ENCODE results near the gene CDON. TPM values are rescaled to one million over a fixed set of nuclear protein-coding genes. Genes with fewer than 3 reads are reported as not detected.

CDON gene
- polyA plus RNA-seq, 2 of the 4 experiments (the other 2 are of a cell fraction): 1.7 to 5.6 TPM

DNA sequence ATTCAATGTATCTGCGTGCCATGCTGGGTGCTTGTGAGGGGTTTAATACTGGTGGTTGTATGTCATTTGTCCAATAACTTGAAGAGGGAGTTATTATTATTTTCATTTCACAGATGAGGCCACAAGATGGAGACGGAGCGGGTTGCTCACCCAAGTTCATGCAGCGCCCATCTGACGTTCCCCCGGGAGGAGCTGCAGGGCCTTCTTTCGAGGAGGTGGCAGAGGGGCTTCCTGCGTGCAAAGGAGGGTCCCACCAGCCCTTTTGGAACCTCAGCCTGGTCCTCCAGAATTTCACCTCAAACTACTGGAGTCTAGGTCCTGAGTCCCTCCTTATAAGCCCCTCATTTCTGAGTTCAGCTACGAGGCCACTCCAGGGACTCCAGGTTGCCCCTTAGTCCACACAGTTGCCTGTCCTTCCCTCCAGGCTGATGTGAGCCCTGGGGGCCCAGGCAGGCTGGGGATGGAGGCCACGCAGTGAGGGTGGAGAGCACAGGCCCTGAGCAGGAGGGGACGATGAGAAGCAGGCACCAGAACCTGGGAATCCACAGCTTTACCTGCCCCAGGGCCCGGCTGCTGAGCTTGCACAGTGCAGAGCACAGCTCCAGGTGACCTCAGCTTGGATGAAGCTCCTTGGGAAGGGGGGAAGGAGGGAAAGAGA is 119.8 kb downstream of the CDON start:
- CTCF ChIA-PET: interaction anchor here (0.7 to 6.7 kb wide), 13 partner anchors 11 to 363 kb away, joined by 3 to 38 read pairs (median 4); partner anchors contain the start of gene CDON
- 78% methylated on average over 12 of the region's 12 CpGs for WGBS (ENCODE audit: missing lambda C conversion rate)
- no peak for FAIRE-seq

DNA sequence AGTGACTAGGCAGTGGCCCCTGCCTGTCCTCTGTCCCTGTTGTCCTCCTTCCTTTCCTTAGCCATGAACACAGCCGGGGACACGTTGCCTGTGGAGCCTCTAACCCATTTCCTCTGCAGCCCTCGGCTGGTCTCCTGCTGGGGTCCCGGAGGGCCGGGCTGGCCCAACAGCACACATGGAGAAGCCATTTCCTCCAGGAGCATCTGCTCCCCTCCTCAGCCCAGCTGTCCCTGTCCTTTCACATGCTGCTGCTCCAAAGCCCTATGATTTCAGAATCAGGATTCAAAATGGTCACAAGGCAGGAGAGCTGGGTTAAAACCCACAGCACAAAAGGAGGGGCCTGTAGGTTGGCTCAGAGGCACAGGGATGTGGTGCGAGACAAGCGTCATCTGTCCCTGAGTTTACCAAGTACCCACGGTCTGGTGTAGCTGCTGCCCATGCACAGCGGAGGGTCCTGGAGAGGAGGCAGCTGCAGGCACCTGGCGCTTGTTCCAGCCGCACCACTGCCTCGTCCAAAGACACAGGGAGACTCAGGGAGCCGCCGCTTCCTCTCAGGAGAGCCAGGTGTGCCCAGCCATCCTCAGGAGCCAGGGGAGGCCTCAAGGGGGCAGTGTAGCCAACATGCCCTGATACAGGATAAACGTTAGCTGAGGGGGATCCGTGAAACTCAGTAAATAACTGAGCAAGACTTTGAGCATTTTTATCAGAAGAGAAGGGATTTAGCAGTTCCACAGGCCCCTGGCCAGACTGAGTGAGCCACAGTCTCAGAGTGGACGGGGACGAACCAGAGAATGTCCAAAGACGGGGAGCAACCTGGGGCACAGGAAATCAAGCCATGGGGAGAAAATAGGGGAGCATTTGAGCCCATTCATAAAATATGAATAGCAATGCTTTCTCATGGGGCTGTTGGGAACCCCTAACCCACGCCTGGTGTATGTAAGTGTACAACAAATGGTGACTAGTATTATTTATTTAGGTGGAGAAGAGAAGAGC is 120.8 kb downstream of the CDON start:
- ATAC-seq (peak; percentile 86 to 96), FAIRE-seq (no peak), DNase-seq (ENCODE audit: low read depth in 1 of 2, low spot score in 1 of 2) (peak; percentile 28 to 55)
- ChIA-PET CTCF (interaction anchor here (0.7 to 6.7 kb wide), 20 partner anchors 10 to 256 kb away, joined by 3 to 38 read pairs (median 4); partner anchors contain the start of gene CDON), POLR2A (no interaction called here)
- Histone ChIP-seq H3K4me2 (peak overlapping the region; percentile 37; the same call in 2 of the 3 replicates), H3K4me3 (no peak overlapping the region), H3K9me3 (no peaks in the 10 kb centered on the region), H3K4me1 (no peaks in the 10 kb centered on the region), H3K27ac (no peak overlapping the region)
- WGBS (ENCODE audit: missing lambda C conversion rate): 36% methylated on average over 18 of the region's 20 CpGs
- TF ChIP-seq, protein P1, sequence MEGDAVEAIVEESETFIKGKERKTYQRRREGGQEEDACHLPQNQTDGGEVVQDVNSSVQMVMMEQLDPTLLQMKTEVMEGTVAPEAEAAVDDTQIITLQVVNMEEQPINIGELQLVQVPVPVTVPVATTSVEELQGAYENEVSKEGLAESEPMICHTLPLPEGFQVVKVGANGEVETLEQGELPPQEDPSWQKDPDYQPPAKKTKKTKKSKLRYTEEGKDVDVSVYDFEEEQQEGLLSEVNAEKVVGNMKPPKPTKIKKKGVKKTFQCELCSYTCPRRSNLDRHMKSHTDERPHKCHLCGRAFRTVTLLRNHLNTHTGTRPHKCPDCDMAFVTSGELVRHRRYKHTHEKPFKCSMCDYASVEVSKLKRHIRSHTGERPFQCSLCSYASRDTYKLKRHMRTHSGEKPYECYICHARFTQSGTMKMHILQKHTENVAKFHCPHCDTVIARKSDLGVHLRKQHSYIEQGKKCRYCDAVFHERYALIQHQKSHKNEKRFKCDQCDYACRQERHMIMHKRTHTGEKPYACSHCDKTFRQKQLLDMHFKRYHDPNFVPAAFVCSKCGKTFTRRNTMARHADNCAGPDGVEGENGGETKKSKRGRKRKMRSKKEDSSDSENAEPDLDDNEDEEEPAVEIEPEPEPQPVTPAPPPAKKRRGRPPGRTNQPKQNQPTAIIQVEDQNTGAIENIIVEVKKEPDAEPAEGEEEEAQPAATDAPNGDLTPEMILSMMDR (IDR thresholded peaks at IDR 0.05): peak; percentile 57
- peak; percentile 52 to 59 for TF ChIP-seq RAD21 (conservative IDR thresholded peaks at IDR 0.05 in 1 of 2, IDR thresholded peaks at IDR 0.05 in 1 of 2)
- no peak for TF ChIP-seq NFE2L2 (conservative IDR thresholded peaks at IDR 0.05; ENCODE audit: low read length)
- TF ChIP-seq EP300 (IDR thresholded peaks at IDR 0.05): no peak
- no peak for TF ChIP-seq EHF (CRISPR knock-in tag; IDR thresholded peaks at IDR 0.05)
- TF ChIP-seq SMC3 (IDR thresholded peaks at IDR 0.05): peak; percentile 57; the same call in 2 of the 3 replicates
- TF ChIP-seq EHMT2 (IDR thresholded peaks at IDR 0.05; ENCODE audit: low read depth): no peak
- TF ChIP-seq FOSL2 (IDR thresholded peaks at IDR 0.05): no peak
- no peak for TF ChIP-seq FOSL2 (CRISPR knock-in tag; IDR thresholded peaks at IDR 0.05)
- TF ChIP-seq CHD2 (IDR thresholded peaks at IDR 0.05; ENCODE audit: low read length, partially characterized antibody): no peak
- no peak for TF ChIP-seq ZNF302 (CRISPR knock-in tag; IDR thresholded peaks at IDR 0.05)
- TF ChIP-seq, protein P2, sequence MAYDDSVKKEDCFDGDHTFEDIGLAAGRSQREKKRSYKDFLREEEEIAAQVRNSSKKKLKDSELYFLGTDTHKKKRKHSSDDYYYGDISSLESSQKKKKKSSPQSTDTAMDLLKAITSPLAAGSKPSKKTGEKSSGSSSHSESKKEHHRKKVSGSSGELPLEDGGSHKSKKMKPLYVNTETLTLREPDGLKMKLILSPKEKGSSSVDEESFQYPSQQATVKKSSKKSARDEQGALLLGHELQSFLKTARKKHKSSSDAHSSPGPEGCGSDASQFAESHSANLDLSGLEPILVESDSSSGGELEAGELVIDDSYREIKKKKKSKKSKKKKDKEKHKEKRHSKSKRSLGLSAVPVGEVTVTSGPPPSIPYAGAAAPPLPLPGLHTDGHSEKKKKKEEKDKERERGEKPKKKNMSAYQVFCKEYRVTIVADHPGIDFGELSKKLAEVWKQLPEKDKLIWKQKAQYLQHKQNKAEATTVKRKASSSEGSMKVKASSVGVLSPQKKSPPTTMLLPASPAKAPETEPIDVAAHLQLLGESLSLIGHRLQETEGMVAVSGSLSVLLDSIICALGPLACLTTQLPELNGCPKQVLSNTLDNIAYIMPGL (CRISPR knock-in tag; IDR thresholded peaks at IDR 0.05; ENCODE audit: borderline replicate concordance): no peak

More for the DNA sequence above, 119.8 kb downstream of the CDON start:
- TF ChIP-seq SMC3 (IDR thresholded peaks at IDR 0.05): no peak
- no peak for TF ChIP-seq MAZ (IDR thresholded peaks at IDR 0.05; ENCODE audit: borderline replicate concordance, low read depth, low read length)
- no peak for TF ChIP-seq HDAC2 (IDR thresholded peaks at IDR 0.05)
- TF ChIP-seq CEBPB (IDR thresholded peaks at IDR 0.05): no peak
- TF ChIP-seq EHF (CRISPR knock-in tag; IDR thresholded peaks at IDR 0.05): no peak
- TF ChIP-seq GATA3 (IDR thresholded peaks at IDR 0.05; ENCODE audit: borderline replicate concordance): no peak
- TF ChIP-seq CHD4 (IDR thresholded peaks at IDR 0.05; ENCODE audit: borderline replicate concordance): no peak
- no peak for TF ChIP-seq NR3C1 (IDR thresholded peaks at IDR 0.05)
- no peak for TF ChIP-seq HOXA7 (CRISPR knock-in tag; IDR thresholded peaks at IDR 0.05)
- no peak for TF ChIP-seq KDM5A (IDR thresholded peaks at IDR 0.05)
- TF ChIP-seq, protein P2 (CRISPR knock-in tag; IDR thresholded peaks at IDR 0.05; ENCODE audit: borderline replicate concordance): no peak
- TF ChIP-seq, protein P3, sequence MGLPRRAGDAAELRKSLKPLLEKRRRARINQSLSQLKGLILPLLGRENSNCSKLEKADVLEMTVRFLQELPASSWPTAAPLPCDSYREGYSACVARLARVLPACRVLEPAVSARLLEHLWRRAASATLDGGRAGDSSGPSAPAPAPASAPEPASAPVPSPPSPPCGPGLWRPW (IDR thresholded peaks at IDR 0.05): no peak
- Histone ChIP-seq H3K4me1 (no peaks in the 10 kb centered on the region), H3K4me3 (no peak overlapping the region), H3K4me2 (no peak overlapping the region), H3K27ac (no peak overlapping the region), H3K9me3 (no peaks in the 10 kb centered on the region)
- ATAC-seq: no peak
- POLR2A ChIA-PET: no interaction called here
- no peak for DNase-seq (ENCODE audit: low read depth in 1 of 2, low spot score in 1 of 2)
